DMS 273 treated with DMSO at 0.1 percent for 48 hours (cell line): Measurements from ENCODE around the gene NKG7.

Experiments used
- DNase-seq: peaks from one replicate; lab custom pipeline; 2025; lab: John Stamatoyannopoulos, UW

NKG7 gene

GRCh38 chr19:51337141-51337860 is 35.2 kb downstream of the NKG7 start:
- DNase-seq: no peak

- no peak for DNase-seq
These were observed 38.5 kb downstream of the NKG7 start for GRCh38 chr19:51333836-51334460.

- no peak for DNase-seq
These were observed 40.7 kb downstream of the NKG7 start for GRCh38 chr19:51331716-51332115.

GRCh38 chr19:51331193-51331592 is 41.3 kb downstream of the NKG7 start:
- no peak for DNase-seq

- no peak for DNase-seq
These were observed 42.1 kb downstream of the NKG7 start for GRCh38 chr19:51330366-51330765.

- DNase-seq: no peak
These were observed 43.0 kb downstream of the NKG7 start for GRCh38 chr19:51329411-51329810.

- no peak for DNase-seq
These were observed 45.1 kb downstream of the NKG7 start for GRCh38 chr19:51327066-51328001.

GRCh38 chr19:51326216-51327065 is 46.0 kb downstream of the NKG7 start:
- no peak for DNase-seq

- DNase-seq: no peak
These were observed 47.1 kb downstream of the NKG7 start for GRCh38 chr19:51325161-51325976.

- DNase-seq: no peak
These were observed 48.3 kb downstream of the NKG7 start for GRCh38 chr19:51324167-51324481.

GRCh38 chr19:51323481-51324166 is 48.8 kb downstream of the NKG7 start:
- DNase-seq: no peak

- no peak for DNase-seq
These were observed 50.7 kb downstream of the NKG7 start for GRCh38 chr19:51321799-51322198.
